ENCODE measurements around the gene ACSM3.

The ACSM3 gene

GRCh38 chr16:20789130-20789529 is 25.3 kb downstream of the ACSM3 start:
- H3K27ac ChIP-seq (ENCODE audit: low read length), result no peak overlapping the region
- H3K79me2 ChIP-seq (ENCODE audit: low read length), result no peaks in the 10 kb centered on the region
- no peak for TF ChIP-seq CTCF (IDR thresholded peaks at IDR 0.05; ENCODE audit: low read depth, low read length)
- no peak for TF ChIP-seq EZH2phosphoT487 (IDR thresholded peaks at IDR 0.05; ENCODE audit: low read depth)
- no peak overlapping the region for H3K9ac ChIP-seq (ENCODE audit: low read length)
- H3K4me1 ChIP-seq (ENCODE audit: low read length), result no peaks in the 10 kb centered on the region
- no peak overlapping the region for H2AFZ ChIP-seq (ENCODE audit: low read depth, low read length)
- H4K20me1 ChIP-seq (ENCODE audit: insufficient read depth, low read length), result no peaks in the 10 kb centered on the region
- no peak overlapping the region for H3K4me2 ChIP-seq (ENCODE audit: low read length)
- no peaks in the 10 kb centered on the region for H3K9me3 ChIP-seq (ENCODE audit: insufficient read depth, low read length)
- peaks cover 6% of the 10 kb centered on the region for H3K36me3 ChIP-seq (replicated peaks; ENCODE audit: low read depth, low read length)
- no peak overlapping the region for H3K4me3 ChIP-seq (ENCODE audit: low read length)
- H3K27me3 ChIP-seq (ENCODE audit: low read depth, low read length), result no peaks in the 10 kb centered on the region

DNA sequence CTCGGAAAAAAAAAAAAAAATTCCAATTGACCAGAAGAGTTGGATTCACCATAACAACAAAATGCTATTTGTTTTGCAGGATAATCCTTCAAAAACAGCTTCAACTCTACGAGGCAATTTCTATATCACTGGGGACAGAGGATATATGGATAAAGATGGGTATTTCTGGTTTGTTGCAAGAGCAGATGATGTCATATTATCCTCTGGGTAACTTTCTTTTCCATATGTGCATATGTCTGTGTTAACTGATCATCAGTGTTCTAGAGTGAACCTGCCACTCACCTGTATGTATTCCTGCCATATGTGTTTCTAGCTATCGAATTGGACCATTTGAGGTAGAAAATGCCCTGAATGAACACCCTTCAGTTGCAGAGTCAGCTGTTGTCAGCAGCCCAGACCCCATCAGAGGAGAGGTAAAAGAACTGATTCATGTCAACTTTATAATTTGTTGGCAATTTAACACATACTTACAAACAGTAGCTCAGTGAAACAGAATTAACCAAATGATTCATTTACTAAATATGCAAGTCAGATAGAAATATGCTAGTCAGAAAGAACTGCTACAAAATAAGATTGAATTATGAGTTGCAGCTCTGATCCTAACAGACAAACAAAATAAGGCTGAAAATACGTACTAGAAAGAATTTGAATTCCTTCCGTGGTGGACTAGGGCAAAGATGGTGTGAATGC is 28.3 kb downstream of the ACSM3 start:
- H3K27ac ChIP-seq (ENCODE audit: low read length), result no peak overlapping the region
- H3K36me3 ChIP-seq (replicated peaks; ENCODE audit: low read depth, low read length), result peaks cover 11% of the 10 kb centered on the region
- no peak overlapping the region for H3K4me2 ChIP-seq (ENCODE audit: low read length)
- no peak overlapping the region for H2AFZ ChIP-seq (ENCODE audit: low read depth, low read length)
- H3K79me2 ChIP-seq (ENCODE audit: low read length), result no peaks in the 10 kb centered on the region
- H4K20me1 ChIP-seq (ENCODE audit: insufficient read depth, low read length), result no peaks in the 10 kb centered on the region
- H3K4me3 ChIP-seq (ENCODE audit: low read length), result no peak overlapping the region
- TF ChIP-seq EZH2phosphoT487 (IDR thresholded peaks at IDR 0.05; ENCODE audit: low read depth) (no peak), CTCF (IDR thresholded peaks at IDR 0.05; ENCODE audit: low read depth, low read length) (no peak)
- H3K4me1 ChIP-seq (ENCODE audit: low read length), result no peaks in the 10 kb centered on the region
- H3K9me3 ChIP-seq (ENCODE audit: insufficient read depth, low read length), result no peaks in the 10 kb centered on the region
- H3K27me3 ChIP-seq (ENCODE audit: low read depth, low read length), result no peaks in the 10 kb centered on the region
- no peak overlapping the region for H3K9ac ChIP-seq (ENCODE audit: low read length)

DNA sequence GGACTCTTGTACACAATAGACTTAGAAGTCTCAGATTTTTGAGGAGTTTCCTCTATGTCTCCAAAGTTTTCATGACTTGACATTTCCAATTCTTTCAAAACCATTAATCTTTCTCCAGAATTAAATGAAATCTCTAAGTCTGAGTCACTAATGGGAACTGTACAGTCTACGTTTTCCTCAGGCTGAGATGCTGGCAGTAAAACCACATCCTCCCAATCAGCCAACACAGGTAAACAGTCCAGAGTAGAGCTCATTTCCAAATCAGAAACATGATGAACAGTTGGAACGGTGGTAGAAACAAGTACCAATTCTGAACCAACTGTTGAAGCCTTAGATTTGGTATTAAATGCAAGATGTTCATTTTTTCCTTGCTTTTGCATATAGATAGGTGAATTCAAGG is 34.5 kb downstream of the ACSM3 start:
- Histone ChIP-seq H3K9ac (ENCODE audit: low read length) (no peak overlapping the region), H4K20me1 (ENCODE audit: insufficient read depth, low read length) (no peaks in the 10 kb centered on the region), H3K4me2 (ENCODE audit: low read length) (no peak overlapping the region), H3K27ac (ENCODE audit: low read length) (no peak overlapping the region), H2AFZ (ENCODE audit: low read depth, low read length) (no peak overlapping the region), H3K79me2 (ENCODE audit: low read length) (no peaks in the 10 kb centered on the region), H3K4me1 (ENCODE audit: low read length) (no peaks in the 10 kb centered on the region), H3K9me3 (ENCODE audit: insufficient read depth, low read length) (no peaks in the 10 kb centered on the region), H3K4me3 (ENCODE audit: low read length) (no peak overlapping the region), H3K27me3 (ENCODE audit: low read depth, low read length) (no peaks in the 10 kb centered on the region), H3K36me3 (replicated peaks; ENCODE audit: low read depth, low read length) (peaks cover 22% of the 10 kb centered on the region)
- no peak for TF ChIP-seq EZH2phosphoT487 (IDR thresholded peaks at IDR 0.05; ENCODE audit: low read depth)
- TF ChIP-seq CTCF (IDR thresholded peaks at IDR 0.05; ENCODE audit: low read depth, low read length), result no peak

DNA sequence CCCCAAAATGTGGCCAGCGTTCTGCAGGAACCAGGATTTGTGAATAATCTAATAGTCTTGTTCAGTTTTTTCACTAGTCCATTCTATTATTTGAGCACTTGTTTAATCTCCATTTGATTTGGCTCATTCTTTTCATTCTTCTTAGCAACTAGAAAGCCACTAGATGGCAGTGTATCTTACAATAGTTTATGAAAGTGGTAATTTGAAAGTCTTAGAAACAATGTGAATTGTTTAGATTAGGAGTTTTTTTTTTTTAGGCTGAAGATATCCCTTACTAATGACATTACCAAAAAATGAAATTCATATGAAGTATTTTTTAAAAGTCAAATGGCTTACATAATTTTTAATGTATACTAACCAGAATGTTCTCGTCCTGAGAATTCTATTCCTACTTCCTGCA is 35.8 kb downstream of the ACSM3 start:
- Histone ChIP-seq H3K4me2 (ENCODE audit: low read length) (no peak overlapping the region), H2AFZ (ENCODE audit: low read depth, low read length) (no peak overlapping the region), H3K4me3 (ENCODE audit: low read length) (no peak overlapping the region), H3K9ac (ENCODE audit: low read length) (no peak overlapping the region), H3K9me3 (ENCODE audit: insufficient read depth, low read length) (no peaks in the 10 kb centered on the region), H3K36me3 (replicated peaks; ENCODE audit: low read depth, low read length) (peaks cover 22% of the 10 kb centered on the region), H3K79me2 (ENCODE audit: low read length) (no peaks in the 10 kb centered on the region), H3K27me3 (ENCODE audit: low read depth, low read length) (no peaks in the 10 kb centered on the region), H3K27ac (ENCODE audit: low read length) (no peak overlapping the region), H4K20me1 (ENCODE audit: insufficient read depth, low read length) (no peaks in the 10 kb centered on the region), H3K4me1 (ENCODE audit: low read length) (no peaks in the 10 kb centered on the region)
- TF ChIP-seq EZH2phosphoT487 (IDR thresholded peaks at IDR 0.05; ENCODE audit: low read depth), result no peak
- peak; percentile 67 for TF ChIP-seq CTCF (IDR thresholded peaks at IDR 0.05; ENCODE audit: low read depth, low read length)
